Measurements from ENCODE around the gene PAGE2B.
"Not testable (repeated sequence)": the region's sequence is repeated elsewhere in the genome, so short reads cannot be mapped to it uniquely, and the experiment has no call there.

Gene PAGE2B

GRCh38 chrX:55030271-55031205 is 44.3 kb upstream of the PAGE2B start, which contains the start of gene ALAS2:
Gene ALAS2, minus strand, starts transcription at chrX:55030977. Its CDS starts 4,977 bp downstream, at chrX:55026000.
- no peak for TF ChIP-seq CTCF (IDR thresholded peaks at IDR 0.05; ENCODE audit: low read depth, low read length)
- Histone ChIP-seq H3K27ac (no peak within 1 kb of the TSS), H3K36me3 (no peaks in the 10 kb centered on the region), H3K4me3 (ENCODE audit: low read depth, low read length) (no peak within 1 kb of the TSS), H3K27me3 (ENCODE audit: insufficient read depth, low read depth, severe bottlenecking) (peaks cover 27% of the 10 kb centered on the region), H3K9me3 (ENCODE audit: severe bottlenecking) (no peaks in the 10 kb centered on the region)
- no peak for DNase-seq

- Histone ChIP-seq H3K27me3 (ENCODE audit: insufficient read depth, low read depth, severe bottlenecking) (peaks cover 20% of the 10 kb centered on the region), H3K27ac (no peak overlapping the region), H3K9me3 (ENCODE audit: severe bottlenecking) (no peaks in the 10 kb centered on the region), H3K36me3 (no peaks in the 10 kb centered on the region), H3K4me3 (ENCODE audit: low read depth, low read length) (no peak overlapping the region)
- no peak for TF ChIP-seq CTCF (IDR thresholded peaks at IDR 0.05; ENCODE audit: low read depth, low read length)
- no peak for DNase-seq
Observed at GRCh38 chrX:55033429-55033828, 41.4 kb upstream of the PAGE2B start.

GRCh38 chrX:55039471-55039870 is 35.4 kb upstream of the PAGE2B start:
- TF ChIP-seq CTCF (IDR thresholded peaks at IDR 0.05; ENCODE audit: low read depth, low read length): no peak
- Histone ChIP-seq H3K27ac (no peak overlapping the region), H3K27me3 (ENCODE audit: insufficient read depth, low read depth, severe bottlenecking) (peaks cover 25% of the 10 kb centered on the region), H3K4me3 (ENCODE audit: low read depth, low read length) (no peak overlapping the region), H3K9me3 (ENCODE audit: severe bottlenecking) (no peaks in the 10 kb centered on the region), H3K36me3 (no peaks in the 10 kb centered on the region)
- no peak for DNase-seq

- Histone ChIP-seq H3K9me3 (ENCODE audit: severe bottlenecking) (no peaks in the 10 kb centered on the region), H3K27me3 (ENCODE audit: insufficient read depth, low read depth, severe bottlenecking) (peaks cover 31% of the 10 kb centered on the region), H3K27ac (no peak overlapping the region), H3K36me3 (no peaks in the 10 kb centered on the region), H3K4me3 (ENCODE audit: low read depth, low read length) (no peak overlapping the region)
- no peak for DNase-seq
- TF ChIP-seq CTCF (IDR thresholded peaks at IDR 0.05; ENCODE audit: low read depth, low read length): no peak
Observed at GRCh38 chrX:55041514-55041913, 33.3 kb upstream of the PAGE2B start.

GRCh38 chrX:55050599-55050998 is 24.2 kb upstream of the PAGE2B start:
- H3K9me3 ChIP-seq (ENCODE audit: severe bottlenecking); H3K27ac ChIP-seq; H3K36me3 ChIP-seq; DNase-seq; H3K4me3 ChIP-seq (ENCODE audit: low read depth, low read length): not testable (repeated sequence)
- H3K27me3 ChIP-seq (ENCODE audit: insufficient read depth, low read depth, severe bottlenecking): peaks cover 23% of the 10 kb centered on the region

- Histone ChIP-seq H3K27ac (no peak overlapping the region), H3K9me3 (ENCODE audit: severe bottlenecking) (no peaks in the 10 kb centered on the region), H3K4me3 (ENCODE audit: low read depth, low read length) (no peak overlapping the region), H3K36me3 (no peaks in the 10 kb centered on the region), H3K27me3 (ENCODE audit: insufficient read depth, low read depth, severe bottlenecking) (peaks cover 42% of the 10 kb centered on the region)
- TF ChIP-seq CTCF (IDR thresholded peaks at IDR 0.05; ENCODE audit: low read depth, low read length): no peak
- DNase-seq: no peak
Observed at GRCh38 chrX:55056820-55057674, 17.8 kb upstream of the PAGE2B start.

Measured in WERI-Rb-1 (cell line).